ENCODE measurements around the gene NR1D1.

GRCh38 chr17:40060887-40061608 lies 39.3 kb downstream of the NR1D1 start:
- TF ChIP-seq EZH2 (IDR thresholded peaks at IDR 0.05) (no peak), CEBPB (IDR thresholded peaks at IDR 0.05; ENCODE audit: low read depth) (no peak), CTCF (IDR thresholded peaks at IDR 0.05 in 2 of 3, conservative IDR thresholded peaks at IDR 0.05 in 1 of 3; ENCODE audit: borderline replicate concordance in 1 of 3, insufficient read depth in 1 of 3, low read depth in 2 of 3, low read length in 2 of 3) (no peak), ZFX (IDR thresholded peaks at IDR 0.05) (no peak), POLR2A (IDR thresholded peaks at IDR 0.05; ENCODE audit: borderline replicate concordance, extremely low read depth, insufficient read depth, insufficient read length) (no peak), RAD21 (IDR thresholded peaks at IDR 0.05; ENCODE audit: low read depth) (no peak), POLR2AphosphoS5 (IDR thresholded peaks at IDR 0.05; ENCODE audit: low read depth, low read length) (no peak), ZNF274 (IDR thresholded peaks at IDR 0.05; ENCODE audit: low read depth, low read length) (no peak), EZH2phosphoT487 (IDR thresholded peaks at IDR 0.05; ENCODE audit: borderline replicate concordance) (no peak), MAX (IDR thresholded peaks at IDR 0.05) (no peak)
